Measurements from ENCODE around the gene TARBP2. TPM values are rescaled to one million over a fixed set of nuclear protein-coding genes. Genes with fewer than 3 reads are reported as not detected.
A peak's percentile ranks its signal among the peaks of the same experiment; 100 is the strongest.

Gene TARBP2
- total and polyA plus RNA-seq, 7 experiments from 2014 or later = 25.1 to 45.2 (median 34.2) TPM

DNA sequence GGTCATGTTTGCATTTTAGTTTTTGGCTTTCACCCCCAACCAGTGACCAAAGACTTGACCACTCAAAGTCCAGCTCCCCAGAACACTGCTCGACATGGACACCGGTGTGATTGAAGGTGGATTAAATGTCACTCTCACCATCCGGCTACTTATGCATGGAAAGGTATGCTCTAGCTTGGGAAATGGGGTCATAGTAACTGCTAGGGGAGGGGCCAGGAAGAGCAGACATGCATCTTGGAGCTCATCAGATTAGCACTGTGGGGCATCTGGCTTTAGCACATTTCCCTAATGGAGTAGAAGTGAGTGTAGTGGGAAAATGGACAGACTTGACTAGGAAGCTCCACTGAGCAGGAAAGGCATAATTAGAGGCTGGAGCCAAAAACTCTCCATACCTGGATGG lies 46.4 kb upstream of the TARBP2 start:
- ATAC-seq = no peak
- peak overlapping the region; percentile 42 to 99 (median 81) for H3K4me3 Mint-ChIP-seq

DNA sequence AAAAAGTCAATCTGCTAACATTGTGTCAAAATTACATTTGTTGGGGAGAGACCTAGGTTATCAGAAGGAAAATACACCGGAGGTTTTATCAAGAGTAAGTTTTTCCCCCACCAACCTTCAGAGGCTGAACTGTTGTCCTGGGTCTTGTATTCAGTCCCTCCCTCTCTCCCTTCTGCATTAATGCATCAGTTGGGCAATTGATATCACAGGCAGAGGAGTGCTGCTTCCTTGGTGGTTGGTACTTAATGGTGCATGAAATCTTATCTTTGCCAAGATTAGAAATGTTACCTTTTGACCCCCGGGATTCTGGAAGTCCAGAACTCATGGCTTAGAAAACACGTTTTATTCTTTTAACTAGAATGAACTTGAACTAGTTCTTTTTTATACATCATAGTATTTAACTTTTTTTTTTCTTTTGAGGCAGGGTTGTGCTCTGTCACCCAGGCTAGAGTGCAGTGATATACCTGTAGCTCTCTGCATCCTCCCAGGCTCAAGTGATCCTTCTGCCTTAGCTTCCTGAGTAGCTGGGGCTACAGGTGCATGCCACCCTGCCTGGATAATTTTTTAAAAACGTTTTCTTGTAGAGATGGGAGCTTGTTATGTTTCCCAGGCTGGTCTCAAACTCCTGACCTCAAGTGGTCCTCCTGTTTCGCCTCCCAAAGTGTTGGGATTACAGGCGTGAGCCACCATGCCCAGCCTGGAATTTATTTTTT lies 44.3 kb upstream of the TARBP2 start:
- DNase-seq = no peak
- Histone ChIP-seq H3K9me3 (ENCODE audit: control insufficient read depth in 2 of 3, low read length in 3 of 3) (no peaks in the 10 kb centered on the region), H3K4me1 (ENCODE audit: control insufficient read depth in 2 of 2, insufficient read depth in 2 of 2, low read length in 2 of 2) (peaks cover 16 to 22% of the 10 kb centered on the region in 2 donors), H3K36me3 (ENCODE audit: control insufficient read depth in 2 of 3, insufficient read depth in 3 of 3, low read length in 3 of 3) (peaks cover 53 to 82% (median 70%) of the 10 kb centered on the region in 3 experiments), H3K27ac (ENCODE audit: low read depth, low read length) (no peak overlapping the region), H3K27me3 (ENCODE audit: control insufficient read depth in 2 of 2, insufficient read depth in 2 of 2, low read length in 2 of 2) (no peaks in the 10 kb centered on the region), H3K4me3 (ENCODE audit: low read length) (no peak overlapping the region)
- no peak overlapping the region for H3K27ac Mint-ChIP-seq
- no peaks in the 10 kb centered on the region for H3K9me3 Mint-ChIP-seq
- ChIA-PET POLR2A (interaction anchor here (0.9 kb wide), 1 partner anchor 44 kb away, joined by 3 read pairs; the partner anchor contains the start of gene TARBP2), CTCF (no interaction called here)
- peaks cover 29 to 59% (median 51%) of the 10 kb centered on the region in 7 donors for H3K4me1 Mint-ChIP-seq
- no peak overlapping the region for H3K4me3 Mint-ChIP-seq
- ATAC-seq = no peak
- intact Hi-C loops (cut with micrococcal nuclease) = loop anchor here in 1 of 2 donors (2.0 kb wide), 2 partner anchors 14 to 16 kb away; partner anchors contain the start of gene PRR13
- H3K27me3 Mint-ChIP-seq = no peaks in the 10 kb centered on the region
- H3K36me3 Mint-ChIP-seq = peaks cover 10 to 49% (median 38%) of the 10 kb centered on the region in 5 donors

More for the DNA sequence above, 46.4 kb upstream of the TARBP2 start:
- POLR2A ChIA-PET = interaction anchor here (1.0 to 3.3 kb wide), 11 partner anchors 9 to 220 kb away, joined by 3 to 15 read pairs (median 4); partner anchors contain the start of genes MAP3K12, PRR13 and TARBP2
- peak overlapping the region in 4 of 9 donors; percentile 51 to 76 (median 63) for H3K27ac Mint-ChIP-seq
- H3K9me3 Mint-ChIP-seq = no peaks in the 10 kb centered on the region
- H3K27ac ChIP-seq (ENCODE audit: low read depth, low read length) = peak overlapping the region; percentile 96
- peaks cover 25 to 47% (median 42%) of the 10 kb centered on the region in 7 donors for H3K4me1 Mint-ChIP-seq
- peaks cover 0 to 30% (median 25%) of the 10 kb centered on the region in 5 donors for H3K36me3 Mint-ChIP-seq
- peaks cover 33 to 61% (median 49%) of the 10 kb centered on the region in 3 experiments for H3K36me3 ChIP-seq (ENCODE audit: control insufficient read depth in 2 of 3, insufficient read depth in 3 of 3, low read length in 3 of 3)
- H3K9me3 ChIP-seq (ENCODE audit: control insufficient read depth in 2 of 3, low read length in 3 of 3) = no peaks in the 10 kb centered on the region
- H3K4me1 ChIP-seq (ENCODE audit: control insufficient read depth in 2 of 2, insufficient read depth in 2 of 2, low read length in 2 of 2) = peaks cover 20 to 26% of the 10 kb centered on the region in 2 donors
- H3K4me3 ChIP-seq (ENCODE audit: low read length) = no peak overlapping the region
- no peak for DNase-seq
- no peaks in the 10 kb centered on the region for H3K27me3 ChIP-seq (ENCODE audit: control insufficient read depth in 2 of 2, insufficient read depth in 2 of 2, low read length in 2 of 2)
- no peaks in the 10 kb centered on the region for H3K27me3 Mint-ChIP-seq
- CTCF ChIA-PET = interaction anchor here (0.6 to 1.4 kb wide), 4 partner anchors 40 to 198 kb away, joined by 3 to 6 read pairs (median 3); no protein-coding TSS in a partner anchor
- intact Hi-C loops (cut with micrococcal nuclease) = loop anchor here in 1 of 2 donors (5.0 kb wide), 4 partner anchors 247 to 447 kb away; partner anchors contain the start of genes CALCOCO1, CSAD, EIF4B and ITGB7

DNA sequence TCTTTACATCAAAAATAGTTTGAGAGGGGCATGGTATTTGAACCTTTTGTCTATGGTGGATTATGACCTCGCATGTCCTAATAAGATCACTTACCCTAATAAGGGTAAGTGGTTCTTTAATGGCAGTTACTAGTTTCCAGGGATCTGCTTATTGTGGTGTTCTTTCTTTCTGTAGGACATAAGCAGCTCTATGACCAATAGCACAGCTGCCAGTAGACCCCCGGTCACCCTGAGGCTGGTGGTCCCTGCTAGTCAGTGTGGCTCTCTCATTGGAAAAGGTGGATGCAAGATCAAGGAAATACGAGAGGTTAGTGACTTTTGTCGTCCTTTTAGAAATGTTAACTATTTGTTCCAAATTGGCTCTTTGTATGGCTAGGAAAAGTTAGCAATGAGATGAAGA lies 42.0 kb upstream of the TARBP2 start:
- peaks cover 69 to 98% (median 91%) of the 10 kb centered on the region in 3 experiments for H3K36me3 ChIP-seq (ENCODE audit: control insufficient read depth in 2 of 3, insufficient read depth in 3 of 3, low read length in 3 of 3)
- Mint-ChIP-seq H3K4me1 (peaks cover 27 to 63% (median 50%) of the 10 kb centered on the region in 7 donors), H3K4me3 (no peak overlapping the region), H3K27ac (peak overlapping the region in 4 of 9 donors; percentile 51 to 80 (median 60)), H3K36me3 (peaks cover 15 to 55% (median 48%) of the 10 kb centered on the region in 5 donors), H3K9me3 (no peaks in the 10 kb centered on the region), H3K27me3 (no peaks in the 10 kb centered on the region)
- CTCF ChIA-PET = interaction anchor here (1.4 kb wide), 1 partner anchor 35 kb away, joined by 4 read pairs; no protein-coding TSS in a partner anchor
- no peaks in the 10 kb centered on the region for H3K9me3 ChIP-seq (ENCODE audit: control insufficient read depth in 2 of 3, low read length in 3 of 3)
- intact Hi-C loops (cut with micrococcal nuclease) = loop anchor here in 1 of 2 donors (2.0 kb wide), 1 partner anchor 14 kb away; no protein-coding TSS in a partner anchor
- POLR2A ChIA-PET = interaction anchor here (0.7 kb wide), 1 partner anchor 13 kb away, joined by 4 read pairs; no protein-coding TSS in a partner anchor
- ATAC-seq (no peak), DNase-seq (no peak)
- peaks cover 4 to 8% of the 10 kb centered on the region in 2 donors for H3K4me1 ChIP-seq (ENCODE audit: control insufficient read depth in 2 of 2, insufficient read depth in 2 of 2, low read length in 2 of 2)
- no peak overlapping the region for H3K4me3 ChIP-seq (ENCODE audit: low read length)
- no peak overlapping the region for H3K27ac ChIP-seq (ENCODE audit: low read depth, low read length)
- no peaks in the 10 kb centered on the region for H3K27me3 ChIP-seq (ENCODE audit: control insufficient read depth in 2 of 2, insufficient read depth in 2 of 2, low read length in 2 of 2)

DNA sequence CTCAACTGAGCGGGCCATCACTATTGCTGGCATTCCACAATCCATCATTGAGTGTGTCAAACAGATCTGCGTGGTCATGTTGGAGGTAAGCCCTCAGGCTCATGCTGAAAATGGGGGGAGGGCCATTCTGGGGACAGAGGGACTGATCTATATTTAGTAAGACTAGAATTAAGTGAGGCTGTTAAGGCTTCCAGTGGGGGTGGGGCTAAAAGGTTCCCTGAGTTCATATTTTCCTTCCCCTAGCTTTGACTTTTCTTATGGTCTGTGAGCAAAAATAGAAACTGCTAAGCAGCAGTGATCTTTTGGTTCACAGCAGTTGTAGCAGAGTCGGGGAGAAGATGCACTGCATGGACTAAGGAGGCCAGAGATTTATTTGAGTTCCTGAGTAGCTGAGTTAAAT lies 40.0 kb upstream of the TARBP2 start:
- H3K27me3 ChIP-seq (ENCODE audit: control insufficient read depth in 2 of 2, insufficient read depth in 2 of 2, low read length in 2 of 2) = no peaks in the 10 kb centered on the region
- Mint-ChIP-seq H3K36me3 (peaks cover 15 to 55% (median 40%) of the 10 kb centered on the region in 5 donors), H3K9me3 (no peaks in the 10 kb centered on the region), H3K27me3 (no peaks in the 10 kb centered on the region), H3K4me1 (peaks cover 27 to 54% (median 42%) of the 10 kb centered on the region in 7 donors), H3K4me3 (no peak overlapping the region), H3K27ac (peak overlapping the region in 5 of 9 donors; percentile 27 to 75 (median 51))
- H3K27ac ChIP-seq (ENCODE audit: low read depth, low read length) = no peak overlapping the region
- intact Hi-C loops (cut with micrococcal nuclease) = no loop called here
- ATAC-seq (no peak), DNase-seq (no peak)
- POLR2A ChIA-PET = interaction anchor here (1.0 to 1.1 kb wide), 2 partner anchors 13 to 38 kb away, joined by 3 to 4 read pairs; partner anchors contain the start of gene MAP3K12
- CTCF ChIA-PET = no interaction called here
- H3K36me3 ChIP-seq (ENCODE audit: control insufficient read depth in 2 of 3, insufficient read depth in 3 of 3, low read length in 3 of 3) = peaks cover 73 to 98% (median 90%) of the 10 kb centered on the region in 3 experiments
- no peaks in the 10 kb centered on the region for H3K4me1 ChIP-seq (ENCODE audit: control insufficient read depth in 2 of 2, insufficient read depth in 2 of 2, low read length in 2 of 2)
- no peak overlapping the region for H3K4me3 ChIP-seq (ENCODE audit: low read length)
- no peaks in the 10 kb centered on the region for H3K9me3 ChIP-seq (ENCODE audit: control insufficient read depth in 2 of 3, low read length in 3 of 3)

DNA sequence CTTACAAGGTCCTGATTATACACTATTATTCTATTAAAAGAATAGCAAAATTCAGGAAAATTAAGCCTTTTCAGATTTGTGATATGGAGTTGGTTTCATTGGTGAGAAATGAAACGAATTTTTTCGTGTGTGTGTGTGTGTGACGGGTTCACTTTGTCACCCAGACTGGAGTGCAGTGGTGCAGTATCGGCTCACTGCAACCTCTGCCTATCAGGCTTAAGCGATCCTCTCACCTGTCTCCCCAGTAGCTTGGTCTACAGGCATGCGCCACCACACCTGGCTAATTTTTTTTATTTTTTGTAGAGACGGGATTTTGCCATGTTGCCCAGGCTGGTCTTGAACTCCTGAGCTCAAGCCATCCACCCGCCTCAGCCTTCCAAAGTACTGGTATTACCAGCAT lies 39.5 kb upstream of the TARBP2 start:
- no peak overlapping the region for H3K4me3 Mint-ChIP-seq
- POLR2A ChIA-PET = interaction anchor here (1.0 to 1.1 kb wide), 2 partner anchors 12 to 38 kb away, joined by 3 to 4 read pairs; partner anchors contain the start of gene MAP3K12
- H3K4me1 Mint-ChIP-seq = peaks cover 29 to 57% (median 47%) of the 10 kb centered on the region in 7 donors

DNA sequence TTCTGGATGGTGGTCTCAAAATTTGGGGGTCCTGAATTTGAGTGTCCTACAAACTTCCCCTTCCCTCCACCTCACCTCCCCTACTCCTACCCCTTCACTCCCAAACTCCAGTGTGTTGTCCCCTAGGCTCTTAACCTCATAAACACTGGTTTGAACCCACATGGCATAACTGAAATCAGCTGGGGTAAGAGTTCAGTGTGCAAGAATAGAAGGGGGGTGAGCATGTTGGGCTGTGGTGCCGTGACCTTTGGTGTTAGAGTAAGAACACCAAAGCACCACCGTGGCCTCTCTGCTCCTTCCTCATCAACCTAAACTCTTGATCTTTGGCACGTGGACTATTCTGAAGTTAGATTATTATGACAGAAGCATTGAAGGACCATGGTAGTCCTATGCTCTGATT lies 38.1 kb upstream of the TARBP2 start:
- Histone ChIP-seq H3K4me1 (ENCODE audit: control insufficient read depth in 2 of 2, insufficient read depth in 2 of 2, low read length in 2 of 2) (no peaks in the 10 kb centered on the region), H3K36me3 (ENCODE audit: control insufficient read depth in 2 of 3, insufficient read depth in 3 of 3, low read length in 3 of 3) (peaks cover 76 to 98% (median 93%) of the 10 kb centered on the region in 3 experiments), H3K27me3 (ENCODE audit: control insufficient read depth in 2 of 2, insufficient read depth in 2 of 2, low read length in 2 of 2) (no peaks in the 10 kb centered on the region), H3K4me3 (ENCODE audit: low read length) (no peak overlapping the region), H3K27ac (ENCODE audit: low read depth, low read length) (no peak overlapping the region), H3K9me3 (ENCODE audit: control insufficient read depth in 2 of 3, low read length in 3 of 3) (no peaks in the 10 kb centered on the region)
- POLR2A ChIA-PET = interaction anchor here (1.3 kb wide), 1 partner anchor 28 kb away, joined by 3 read pairs; no protein-coding TSS in a partner anchor
- H3K4me3 Mint-ChIP-seq = no peak overlapping the region
- intact Hi-C loops (cut with micrococcal nuclease) = no loop called here
- DNase-seq (no peak), ATAC-seq (no peak)
- H3K27ac Mint-ChIP-seq = no peak overlapping the region
- H3K27me3 Mint-ChIP-seq = no peaks in the 10 kb centered on the region
- H3K4me1 Mint-ChIP-seq = peaks cover 29 to 60% (median 54%) of the 10 kb centered on the region in 7 donors
- CTCF ChIA-PET = no interaction called here
- H3K36me3 Mint-ChIP-seq = peaks cover 15 to 66% (median 52%) of the 10 kb centered on the region in 5 donors
- H3K9me3 Mint-ChIP-seq = no peaks in the 10 kb centered on the region

More for the DNA sequence above, 39.5 kb upstream of the TARBP2 start:
- ATAC-seq = no peak
- Histone ChIP-seq H3K4me3 (ENCODE audit: low read length) (no peak overlapping the region), H3K4me1 (ENCODE audit: control insufficient read depth in 2 of 2, insufficient read depth in 2 of 2, low read length in 2 of 2) (no peaks in the 10 kb centered on the region), H3K36me3 (ENCODE audit: control insufficient read depth in 2 of 3, insufficient read depth in 3 of 3, low read length in 3 of 3) (peaks cover 76 to 98% (median 90%) of the 10 kb centered on the region in 3 experiments), H3K9me3 (ENCODE audit: control insufficient read depth in 2 of 3, low read length in 3 of 3) (no peaks in the 10 kb centered on the region), H3K27ac (ENCODE audit: low read depth, low read length) (no peak overlapping the region), H3K27me3 (ENCODE audit: control insufficient read depth in 2 of 2, insufficient read depth in 2 of 2, low read length in 2 of 2) (no peaks in the 10 kb centered on the region)
- no peak for DNase-seq
- intact Hi-C loops (cut with micrococcal nuclease) = no loop called here
- peak overlapping the region in 2 of 9 donors; percentile 51 to 67 for H3K27ac Mint-ChIP-seq
- H3K36me3 Mint-ChIP-seq = peaks cover 15 to 59% (median 45%) of the 10 kb centered on the region in 5 donors
- no peaks in the 10 kb centered on the region for H3K27me3 Mint-ChIP-seq
- CTCF ChIA-PET = no interaction called here
- H3K9me3 Mint-ChIP-seq = no peaks in the 10 kb centered on the region
